GM21717 (cell line): Measurements from ENCODE around the gene SLC35A2.
"Not testable (repeated sequence)": the region's sequence is repeated elsewhere in the genome, so short reads cannot be mapped to it uniquely, and the experiment has no call there.

Source experiments
- ATAC-seq: cut with Tn5 transposase; IDR thresholded peaks from one replicate; pipeline ENCODE4 v1.9.1; 2021; ENCODE audit warnings: mild to moderate bottlenecking, moderate library complexity; ENCODE audit not compliant: unreplicated experiment

The SLC35A2 gene

DNA sequence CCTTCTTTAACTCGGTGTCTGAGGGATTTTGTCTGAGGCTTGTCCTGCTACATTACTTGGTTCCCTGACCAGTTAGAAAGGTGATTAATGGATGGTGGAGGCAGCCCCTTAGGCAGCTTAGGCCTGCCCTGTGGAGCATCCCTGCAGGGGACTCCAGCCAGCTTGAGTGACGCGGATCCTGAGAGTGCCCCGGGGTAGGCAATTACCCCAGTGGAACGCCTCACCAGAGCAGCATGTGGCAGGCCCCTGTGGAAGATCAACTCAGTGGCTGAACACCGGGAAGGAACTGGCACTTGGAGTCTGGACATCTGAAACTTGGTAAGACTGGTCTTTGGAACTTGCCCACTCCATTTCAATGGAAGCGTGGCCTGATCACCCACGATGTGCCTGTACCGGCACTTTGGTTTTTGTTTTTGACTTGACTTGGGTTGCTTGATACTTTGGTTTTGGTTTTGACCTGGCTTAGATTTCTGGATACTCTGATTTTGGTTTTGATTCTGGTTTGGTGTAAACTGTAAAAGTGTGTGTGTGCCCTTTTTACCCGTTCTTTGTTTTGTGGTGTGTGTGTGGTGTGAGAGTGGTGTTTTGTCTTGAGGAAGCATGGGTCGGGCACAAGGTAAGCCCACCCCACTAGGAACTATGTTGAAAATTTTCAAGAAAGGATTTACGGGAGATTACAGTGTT is 57.2 kb downstream of the SLC35A2 start:
- ATAC-seq: not testable (repeated sequence)

- not testable (repeated sequence) for ATAC-seq
Observed at GRCh38 chrX:48853494-48853893, 58.0 kb downstream of the SLC35A2 start.
